GM10847 (cell line): Measurements from ENCODE around the gene ARL8A.

Experiments
- POLR2A ChIP-seq: IDR thresholded peaks from 2 replicates; pipeline ENCODE4 v1.6.1; 2011; ENCODE audit not compliant: insufficient read length; ENCODE audit errors: extremely low read depth

ARL8A gene

DNA sequence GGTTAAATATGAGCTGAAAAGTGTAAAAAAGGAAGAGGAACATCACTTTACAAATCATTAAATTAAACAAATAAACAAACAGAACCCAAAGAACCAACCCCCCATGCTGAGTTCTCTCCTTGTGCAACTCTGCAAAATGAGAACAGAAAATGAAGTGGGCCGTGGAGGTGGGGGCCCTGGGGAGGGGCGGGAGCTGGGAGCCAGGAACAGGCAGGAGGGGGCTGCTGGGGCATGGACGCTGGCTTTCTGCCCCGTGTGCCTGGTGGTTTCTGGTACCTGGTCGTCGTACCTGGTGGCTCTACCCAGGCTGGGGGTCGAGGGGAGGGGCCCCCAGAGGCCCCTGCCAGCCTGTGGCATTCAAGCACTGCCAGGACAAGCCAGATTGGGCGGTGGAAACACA lies 11.0 kb downstream of the ARL8A start:
- no peak for TF ChIP-seq POLR2A

DNA sequence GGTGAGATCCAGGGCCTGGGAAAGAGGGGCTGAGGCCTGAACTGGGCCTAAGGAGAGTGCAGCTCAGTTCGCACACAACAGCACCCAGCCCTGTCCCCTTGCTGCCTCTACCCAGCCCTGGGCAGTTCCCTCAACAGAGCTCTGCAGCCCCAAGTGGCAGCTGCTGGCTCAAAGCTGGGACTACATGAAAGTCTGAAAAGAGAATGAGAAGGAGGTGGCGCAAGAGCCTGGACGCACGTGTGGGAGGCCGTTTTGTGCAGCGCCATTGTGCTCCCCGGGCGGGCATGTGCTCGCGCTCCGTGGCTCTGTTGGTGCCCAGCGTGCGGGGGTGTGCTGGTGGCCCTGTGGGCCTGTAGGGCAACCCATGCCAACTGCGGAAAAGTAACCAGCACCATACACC lies 11.5 kb downstream of the ARL8A start:
- no peak for TF ChIP-seq POLR2A

DNA sequence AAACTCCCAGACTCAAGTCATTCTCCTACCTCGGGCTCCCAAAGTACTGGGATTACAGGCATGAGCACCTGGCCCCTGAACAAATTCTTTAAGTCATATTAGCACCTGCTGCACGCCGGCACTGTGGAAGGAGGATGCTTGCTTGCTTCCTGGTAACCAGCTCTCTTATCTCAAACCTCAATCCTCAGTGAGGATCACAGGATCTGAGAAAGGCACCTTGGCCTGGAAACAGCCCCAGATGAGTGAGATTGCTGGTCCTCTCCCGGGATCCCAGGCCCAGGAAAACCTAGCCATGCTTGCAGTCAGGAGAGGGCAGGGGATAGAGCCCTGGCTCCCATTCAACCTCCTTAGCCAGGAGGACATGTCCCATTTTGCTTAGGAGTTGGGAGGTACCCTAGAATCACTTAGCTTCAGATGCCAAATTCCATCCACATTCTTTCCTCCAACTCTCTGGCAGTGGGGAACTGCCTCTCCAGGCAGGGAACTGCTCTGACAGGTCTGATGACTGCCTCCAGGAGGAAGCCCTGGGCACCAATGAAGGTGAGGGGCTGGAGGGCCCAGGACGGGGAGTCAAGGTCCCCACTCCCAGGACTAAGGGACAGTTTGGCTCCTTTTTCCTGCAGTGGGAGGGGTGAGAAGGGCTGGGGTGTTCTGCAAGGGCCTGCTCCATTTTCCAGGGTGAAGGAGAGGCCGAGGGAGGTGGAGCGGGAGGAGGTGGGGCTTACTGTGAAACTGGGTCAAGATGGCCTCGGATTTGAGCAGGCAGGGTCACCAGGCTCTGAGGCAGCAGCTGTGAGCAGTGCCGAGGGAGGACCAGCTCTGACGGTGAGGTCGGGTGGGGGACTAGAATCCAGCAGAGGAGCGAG lies 12.3 kb downstream of the ARL8A start:
- no peak for TF ChIP-seq POLR2A

DNA sequence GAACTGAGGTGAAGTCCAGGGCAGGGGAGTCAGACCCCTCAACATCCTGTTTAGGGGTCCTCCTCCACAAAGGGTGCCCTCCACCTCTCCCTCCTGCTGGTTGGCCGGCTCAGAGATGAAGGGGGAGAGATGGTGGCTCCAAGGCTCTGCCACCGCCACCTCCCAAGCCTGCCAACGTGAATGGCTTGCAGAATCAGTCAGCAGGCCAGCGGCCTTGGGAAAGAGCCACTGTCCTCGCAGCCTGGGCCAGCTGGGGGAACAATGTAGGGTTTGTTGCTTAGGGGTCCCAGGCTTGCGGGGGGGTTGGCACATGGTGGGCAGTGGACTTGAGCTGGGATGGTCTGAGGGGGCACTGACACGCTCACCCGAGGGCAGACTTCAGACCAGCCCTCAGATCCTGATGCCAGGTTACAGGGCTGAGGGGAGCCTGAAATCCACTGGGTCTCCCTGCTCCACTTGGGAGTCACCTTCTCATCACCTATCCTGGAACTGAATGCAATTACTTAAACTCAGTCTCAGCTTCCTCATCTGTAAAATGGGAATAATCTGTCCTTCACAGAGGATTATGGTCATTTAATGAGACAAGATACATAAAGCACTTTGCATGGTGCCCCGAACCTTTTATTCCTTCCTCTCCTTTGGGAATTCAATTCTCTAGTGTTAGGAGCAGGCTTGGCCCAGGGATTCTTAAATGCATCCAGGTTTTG lies 13.6 kb downstream of the ARL8A start:
- TF ChIP-seq POLR2A, result no peak

DNA sequence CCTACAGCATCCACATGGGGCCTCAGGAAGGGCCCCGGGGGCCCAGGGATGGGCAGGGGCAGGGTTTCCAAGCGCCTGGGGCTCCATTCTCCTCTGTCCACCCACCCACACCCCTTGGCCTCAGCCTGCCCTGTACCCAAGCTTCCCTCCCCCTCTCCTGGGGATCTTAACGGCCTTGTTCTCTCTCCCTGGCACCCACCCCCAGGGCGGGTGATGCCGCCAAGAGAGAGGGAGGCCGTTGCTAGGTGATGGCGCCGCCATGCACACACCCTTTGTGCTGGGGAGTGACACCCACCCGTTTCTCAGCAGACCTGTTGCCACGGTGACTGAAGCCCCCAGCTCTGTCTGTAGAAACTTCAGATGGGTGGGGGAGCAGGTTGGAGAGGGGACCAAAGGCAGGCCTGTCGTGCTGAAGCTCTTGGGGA lies 14.2 kb downstream of the ARL8A start:
- no peak for TF ChIP-seq POLR2A

DNA sequence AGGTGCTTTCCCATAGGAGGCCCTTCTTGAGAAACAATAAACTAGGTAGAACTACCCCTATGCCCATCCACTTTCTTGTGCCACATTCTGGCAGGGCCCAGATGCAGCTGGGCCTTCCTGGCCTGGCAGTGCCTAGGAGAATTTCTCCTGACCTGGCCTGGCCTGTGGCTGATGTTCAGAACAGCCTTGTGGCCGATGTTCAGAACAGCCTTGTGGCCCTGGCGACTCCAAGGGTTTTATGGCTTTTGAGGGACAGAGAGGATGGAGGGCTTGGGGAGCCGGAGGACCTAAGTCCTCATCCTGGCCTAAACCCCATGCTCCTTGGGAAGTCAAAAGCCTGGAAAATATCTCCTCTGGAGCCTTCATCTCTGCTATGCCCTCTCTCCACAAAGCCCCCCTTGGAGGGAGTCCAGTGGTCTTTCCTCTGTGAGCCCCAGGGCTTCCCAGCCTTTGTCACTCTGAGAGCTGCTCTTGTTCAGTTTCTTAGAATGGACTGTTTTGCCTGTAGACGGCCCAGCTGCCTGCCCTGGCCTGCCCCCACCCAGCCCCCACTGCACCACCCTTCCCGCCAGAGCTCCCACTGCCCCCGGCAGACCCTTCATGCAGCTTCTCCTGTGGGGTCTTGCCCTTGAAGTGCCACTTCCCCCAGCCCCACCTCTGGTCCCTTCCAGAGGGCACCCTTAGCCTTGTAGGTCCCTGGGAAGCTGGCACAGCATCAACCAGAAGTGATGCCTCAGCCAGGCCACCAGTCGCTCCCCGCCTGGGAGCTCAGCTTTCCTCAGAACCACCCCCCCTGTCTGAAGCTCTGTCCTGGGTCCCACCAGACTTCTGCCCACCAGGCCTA lies 14.9 kb downstream of the ARL8A start:
- TF ChIP-seq POLR2A, result no peak

DNA sequence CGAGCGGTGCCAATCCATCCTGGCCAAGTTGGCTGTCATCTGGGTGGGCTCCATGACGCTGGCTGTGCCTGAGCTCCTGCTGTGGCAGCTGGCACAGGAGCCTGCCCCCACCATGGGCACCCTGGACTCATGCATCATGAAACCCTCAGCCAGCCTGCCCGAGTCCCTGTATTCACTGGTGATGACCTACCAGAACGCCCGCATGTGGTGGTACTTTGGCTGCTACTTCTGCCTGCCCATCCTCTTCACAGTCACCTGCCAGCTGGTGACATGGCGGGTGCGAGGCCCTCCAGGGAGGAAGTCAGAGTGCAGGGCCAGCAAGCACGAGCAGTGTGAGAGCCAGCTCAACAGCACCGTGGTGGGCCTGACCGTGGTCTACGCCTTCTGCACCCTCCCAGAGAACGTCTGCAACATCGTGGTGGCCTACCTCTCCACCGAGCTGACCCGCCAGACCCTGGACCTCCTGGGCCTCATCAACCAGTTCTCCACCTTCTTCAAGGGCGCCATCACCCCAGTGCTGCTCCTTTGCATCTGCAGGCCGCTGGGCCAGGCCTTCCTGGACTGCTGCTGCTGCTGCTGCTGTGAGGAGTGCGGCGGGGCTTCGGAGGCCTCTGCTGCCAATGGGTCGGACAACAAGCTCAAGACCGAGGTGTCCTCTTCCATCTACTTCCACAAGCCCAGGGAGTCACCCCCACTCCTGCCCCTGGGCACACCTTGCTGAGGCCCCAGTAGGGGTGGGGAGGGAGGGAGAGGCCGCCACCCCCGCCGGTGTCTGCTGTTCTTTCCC lies 16.5 kb downstream of the ARL8A start:
- no peak for TF ChIP-seq POLR2A

DNA sequence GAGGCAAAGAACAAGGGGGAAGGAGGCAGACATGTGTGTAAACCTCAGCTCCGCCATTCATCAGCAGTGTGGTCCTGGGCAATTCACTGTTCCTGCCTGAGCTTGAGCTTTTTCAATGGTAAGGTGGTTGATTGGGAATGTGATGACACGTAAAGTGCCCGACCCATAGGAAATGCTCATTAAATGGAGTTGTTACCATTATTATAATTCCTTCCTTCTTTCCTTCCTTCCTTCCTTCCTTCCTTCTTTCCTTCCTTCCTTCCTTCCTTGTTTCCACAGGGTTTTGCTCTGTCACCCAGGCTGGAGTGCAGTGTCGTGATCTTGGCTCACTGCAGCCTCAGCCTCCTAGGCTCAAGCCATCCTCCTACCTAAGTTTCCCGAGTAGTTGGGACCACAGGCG lies 17.5 kb downstream of the ARL8A start:
- TF ChIP-seq POLR2A, result no peak

DNA sequence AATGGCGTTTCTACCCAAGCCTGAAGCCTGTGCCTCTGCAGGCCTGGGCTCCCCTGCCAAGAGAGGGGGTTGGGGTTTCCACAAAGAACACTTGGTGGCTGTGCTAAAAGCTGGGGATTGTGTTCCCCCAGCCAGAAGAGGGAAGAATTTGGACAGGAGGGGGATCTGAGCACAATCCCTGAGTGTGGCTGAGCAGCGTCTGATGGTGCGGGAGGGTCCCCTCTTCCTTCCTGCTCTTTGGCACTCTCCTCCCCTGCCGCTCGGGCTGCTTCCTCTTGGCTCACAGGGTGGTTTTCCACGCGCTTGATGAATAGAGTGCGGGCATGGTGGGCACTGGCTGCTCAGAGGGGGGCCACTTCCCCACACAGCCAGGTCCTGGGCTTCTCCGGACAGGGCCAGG lies 18.1 kb downstream of the ARL8A start:
- no peak for TF ChIP-seq POLR2A

DNA sequence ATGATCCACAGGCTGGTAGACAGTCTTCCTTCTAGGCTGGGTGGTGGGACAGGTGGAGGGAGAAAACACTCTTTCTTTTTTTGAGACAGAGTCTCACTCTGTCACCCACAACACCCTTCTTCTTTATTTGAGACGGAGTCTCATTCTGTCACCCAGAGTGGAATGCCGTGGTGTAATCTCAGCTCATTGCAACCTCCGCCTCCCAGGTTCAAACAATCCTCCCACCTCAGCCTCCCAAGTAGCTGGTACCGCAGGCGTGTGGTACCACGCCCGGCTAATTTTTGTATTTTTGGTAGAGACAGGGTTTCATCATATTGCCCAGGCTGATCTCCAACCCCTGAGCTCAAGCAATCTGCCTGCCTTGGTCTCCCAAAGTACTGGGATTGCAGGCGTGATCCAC lies 18.9 kb downstream of the ARL8A start:
- no peak for TF ChIP-seq POLR2A

DNA sequence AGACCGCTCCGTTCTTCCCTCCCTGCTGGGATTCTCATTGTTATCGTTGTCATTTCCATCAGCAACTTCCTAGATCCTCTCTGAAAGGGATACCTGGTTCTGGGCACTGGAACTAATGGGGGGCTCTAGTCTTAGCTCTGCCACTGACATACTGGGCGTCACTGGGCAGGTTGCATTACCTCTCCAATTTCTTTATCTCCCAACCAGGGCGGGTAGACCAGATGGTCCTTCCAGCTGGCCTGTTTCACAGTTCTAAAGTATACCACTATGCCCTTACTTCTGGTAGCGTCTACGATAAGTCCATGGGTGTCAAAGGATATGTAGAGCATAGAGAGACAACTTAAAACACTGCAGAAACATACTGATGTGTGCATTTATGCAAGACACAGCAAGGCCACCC lies 20.4 kb downstream of the ARL8A start:
- no peak for TF ChIP-seq POLR2A

DNA sequence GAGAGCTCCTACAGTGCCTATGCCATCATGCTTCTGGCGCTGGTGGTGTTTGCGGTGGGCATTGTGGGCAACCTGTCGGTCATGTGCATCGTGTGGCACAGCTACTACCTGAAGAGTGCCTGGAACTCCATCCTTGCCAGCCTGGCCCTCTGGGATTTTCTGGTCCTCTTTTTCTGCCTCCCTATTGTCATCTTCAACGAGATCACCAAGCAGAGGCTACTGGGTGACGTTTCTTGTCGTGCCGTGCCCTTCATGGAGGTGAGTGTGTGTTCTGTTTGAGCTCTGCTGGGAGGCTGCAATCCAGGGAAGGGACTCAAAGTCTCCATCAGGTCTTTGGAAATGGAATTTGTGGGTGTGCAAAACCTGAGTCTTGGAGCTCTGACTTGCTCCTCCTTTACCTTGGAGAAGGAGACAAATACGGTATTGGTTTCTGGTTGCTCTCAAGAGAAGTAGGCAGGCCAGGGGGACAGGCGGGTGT lies 21.2 kb downstream of the ARL8A start:
- no peak for TF ChIP-seq POLR2A

DNA sequence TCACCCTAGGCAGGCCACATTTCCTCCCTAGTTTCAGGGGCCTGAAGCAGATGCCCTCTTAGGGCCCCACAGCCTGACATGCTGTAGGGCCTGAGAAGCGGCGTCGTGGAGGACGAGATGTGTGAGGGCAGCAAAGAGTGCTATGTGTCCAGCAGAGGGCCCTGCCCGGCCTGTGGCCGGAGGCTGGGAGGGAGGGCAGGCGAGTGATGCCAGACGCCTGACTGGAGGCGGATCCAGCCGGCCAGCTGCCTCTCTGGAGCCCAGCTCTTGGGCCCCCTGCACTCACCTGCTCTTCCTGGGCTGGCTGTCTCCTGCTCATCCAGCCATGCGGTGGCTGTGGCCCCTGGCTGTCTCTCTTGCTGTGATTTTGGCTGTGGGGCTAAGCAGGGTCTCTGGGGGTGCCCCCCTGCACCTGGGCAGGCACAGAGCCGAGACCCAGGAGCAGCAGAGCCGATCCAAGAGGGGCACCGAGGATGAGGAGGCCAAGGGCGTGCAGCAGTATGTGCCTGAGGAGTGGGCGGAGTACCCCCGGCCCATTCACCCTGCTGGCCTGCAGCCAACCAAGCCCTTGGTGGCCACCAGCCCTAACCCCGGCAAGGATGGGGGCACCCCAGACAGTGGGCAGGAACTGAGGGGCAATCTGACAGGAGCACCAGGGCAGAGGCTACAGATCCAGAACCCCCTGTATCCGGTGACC lies 21.8 kb downstream of the ARL8A start, which contains the start of gene GPR37L1:
GPR37L1 (plus strand) TSS at position 279 of the 697 bp plus-strand sequence; CDS start at position 326, 47 bp downstream.
- no peak for TF ChIP-seq POLR2A

DNA sequence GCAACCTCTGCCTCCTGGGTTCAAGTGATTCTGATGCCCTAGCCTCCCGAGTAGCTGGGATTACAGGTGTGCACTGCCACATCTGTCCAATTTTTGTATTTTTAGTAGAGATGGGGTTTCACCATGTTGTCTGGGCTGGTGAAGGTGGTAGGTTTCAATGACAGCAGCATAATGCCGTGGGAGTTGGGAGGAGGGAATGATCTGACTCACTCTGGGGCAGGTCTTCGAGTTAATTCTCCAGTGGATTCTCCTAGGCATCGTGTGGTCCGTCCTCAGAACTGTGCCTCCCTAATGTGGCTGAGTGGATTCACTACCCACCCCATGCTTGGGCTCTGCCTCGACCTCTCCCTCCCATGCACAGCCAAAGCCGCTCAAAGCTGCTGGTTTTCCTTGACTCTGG lies 23.5 kb downstream of the ARL8A start:
- no peak for TF ChIP-seq POLR2A

DNA sequence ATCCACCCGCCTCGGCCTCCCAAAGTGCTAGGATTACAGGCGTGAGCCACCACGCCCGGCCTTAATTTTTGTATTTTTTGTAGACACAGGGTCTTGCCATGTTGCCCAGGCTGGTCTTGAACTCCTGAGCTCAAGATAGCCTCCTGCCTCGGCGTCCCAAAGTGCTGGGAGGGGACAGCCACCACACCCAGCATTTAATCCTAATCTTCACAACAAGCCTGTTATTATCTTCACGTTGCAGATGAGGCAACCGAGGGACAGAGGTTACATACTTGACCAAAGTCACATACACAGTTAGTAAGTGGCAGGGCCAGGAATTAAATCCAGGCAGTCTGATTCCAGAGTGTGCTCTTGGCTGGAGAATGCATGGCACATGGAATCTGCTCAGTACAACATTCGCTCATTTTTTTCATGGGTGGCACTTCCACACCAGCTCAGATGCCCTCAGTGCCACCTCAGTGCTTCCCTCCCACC lies 26.6 kb downstream of the ARL8A start:
- no peak for TF ChIP-seq POLR2A
